Ammon's horn (tissue), 1 donor: ENCODE data around the gene ZBTB34.
A peak's percentile ranks its signal among the peaks of the same experiment; 100 is the strongest.

Source experiments
- DNase-seq: peaks from one replicate; pipeline ENCODE4 v3.0.0-alpha.2; 2016; ENCODE audit warnings: low spot score

The ZBTB34 gene

GRCh38 chr9:126842977-126843799, 17.3 kb upstream of the ZBTB34 start:
- peak; percentile 93 for DNase-seq

GRCh38 chr9:126844085-126844484, 16.4 kb upstream of the ZBTB34 start:
- DNase-seq, result no peak

DNA sequence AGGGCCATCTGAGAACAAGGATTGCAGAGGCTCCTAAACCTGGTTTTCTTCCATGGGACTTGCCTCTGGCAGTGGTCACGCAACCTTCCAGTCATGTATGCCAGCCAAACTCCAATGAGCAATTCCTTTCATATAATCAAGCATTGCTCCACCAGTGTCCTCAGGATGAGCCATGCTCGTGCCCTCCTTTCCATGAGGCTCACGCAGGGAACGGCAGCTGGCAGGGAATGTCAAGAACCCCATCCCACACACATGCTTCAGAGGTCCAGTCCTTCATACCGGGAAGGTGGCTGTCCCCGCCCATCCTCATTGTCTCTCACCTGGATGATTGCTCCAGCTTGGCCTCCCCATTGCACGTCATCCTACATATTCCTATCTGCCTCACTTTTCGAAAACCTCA, 13.4 kb upstream of the ZBTB34 start:
- no peak for DNase-seq

DNA sequence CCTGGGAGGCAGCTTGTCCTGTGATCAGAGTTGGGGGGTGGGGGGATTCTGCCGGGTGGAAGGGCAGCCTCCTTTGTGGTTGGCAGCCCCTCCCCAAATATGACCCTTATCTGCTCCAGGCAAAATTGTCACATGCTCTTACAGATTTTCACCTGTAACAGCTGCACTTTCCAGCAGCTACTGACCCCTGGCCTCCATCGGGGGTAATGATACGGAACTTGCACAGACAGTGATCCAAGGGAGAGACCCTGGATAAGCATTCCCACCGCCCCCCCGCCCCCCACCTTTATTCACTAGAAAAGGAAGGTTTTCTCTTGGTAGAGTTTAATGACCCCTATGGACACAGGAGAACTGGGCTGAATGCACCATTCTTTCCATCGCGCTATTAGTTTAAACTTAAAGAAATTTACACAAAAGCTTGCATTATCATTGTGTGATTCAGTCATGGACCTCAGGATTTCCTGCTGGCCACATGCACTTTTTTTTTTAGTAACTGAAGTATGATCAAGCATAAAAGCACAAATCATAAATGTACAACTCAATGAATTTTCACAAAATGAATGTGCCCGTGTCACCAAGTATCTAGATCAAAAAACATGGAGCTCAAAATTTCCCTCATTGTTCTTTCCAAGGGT, 10.7 kb upstream of the ZBTB34 start:
- no peak for DNase-seq

DNA sequence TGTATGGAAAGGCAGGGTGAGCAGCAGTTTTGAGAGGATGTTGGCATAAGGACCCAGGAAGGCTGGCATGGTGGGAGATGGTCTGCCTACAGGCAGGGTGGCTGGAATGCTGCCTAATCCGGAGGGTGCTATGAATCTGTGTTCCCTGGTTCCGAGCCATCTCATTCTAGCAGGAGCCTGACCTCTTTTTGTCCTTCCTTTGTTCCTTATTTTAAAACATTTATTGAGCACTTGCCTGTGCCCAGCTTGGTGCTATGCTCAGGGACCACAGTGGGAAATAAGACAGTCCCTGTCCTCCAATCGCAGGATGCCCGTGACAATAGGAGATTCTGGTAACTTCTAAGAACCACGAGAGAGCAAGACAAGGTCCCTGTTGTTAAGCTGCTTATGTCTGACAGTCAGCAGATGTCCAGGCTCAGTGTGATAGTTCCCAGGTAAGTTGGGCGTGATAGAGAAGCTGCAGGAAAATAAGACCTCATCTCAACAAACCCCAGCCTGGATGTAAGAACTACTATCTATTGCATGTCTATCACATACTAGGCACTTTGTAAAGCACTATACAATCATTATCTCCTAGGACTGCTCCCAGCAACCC, 9.1 kb upstream of the ZBTB34 start:
- DNase-seq, result no peak

DNA sequence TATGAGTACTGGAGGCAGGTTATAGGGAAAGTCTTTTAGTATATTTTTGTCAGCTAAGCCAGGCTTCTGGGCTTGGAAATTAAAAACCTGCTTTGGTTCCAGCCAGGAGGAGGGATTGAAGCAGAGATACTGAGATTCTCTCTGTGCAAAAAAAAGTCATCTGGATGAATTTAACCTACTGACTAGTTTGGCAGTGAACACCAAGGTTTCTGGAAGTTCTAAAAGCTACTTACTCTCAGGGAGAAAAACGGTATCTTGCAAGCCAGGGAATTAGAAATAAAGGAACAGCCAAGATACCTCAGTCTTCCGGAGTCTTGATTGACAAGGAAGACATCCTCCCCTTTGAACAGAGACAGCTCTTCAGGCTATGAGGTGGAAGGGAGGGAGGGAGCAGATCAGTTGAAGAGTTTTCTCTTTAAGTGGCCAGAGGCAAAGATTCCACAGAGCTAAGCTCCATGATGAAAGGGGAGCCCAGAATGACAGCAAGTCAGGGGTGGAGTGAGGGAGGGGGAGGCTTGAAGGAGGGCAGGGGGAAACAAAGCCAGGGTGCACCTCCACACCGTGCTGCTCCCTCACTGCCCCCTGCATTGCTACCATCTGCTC, 8.3 kb upstream of the ZBTB34 start:
- DNase-seq, result no peak

GRCh38 chr9:126853667-126854066, 6.8 kb upstream of the ZBTB34 start:
- DNase-seq, result no peak

DNA sequence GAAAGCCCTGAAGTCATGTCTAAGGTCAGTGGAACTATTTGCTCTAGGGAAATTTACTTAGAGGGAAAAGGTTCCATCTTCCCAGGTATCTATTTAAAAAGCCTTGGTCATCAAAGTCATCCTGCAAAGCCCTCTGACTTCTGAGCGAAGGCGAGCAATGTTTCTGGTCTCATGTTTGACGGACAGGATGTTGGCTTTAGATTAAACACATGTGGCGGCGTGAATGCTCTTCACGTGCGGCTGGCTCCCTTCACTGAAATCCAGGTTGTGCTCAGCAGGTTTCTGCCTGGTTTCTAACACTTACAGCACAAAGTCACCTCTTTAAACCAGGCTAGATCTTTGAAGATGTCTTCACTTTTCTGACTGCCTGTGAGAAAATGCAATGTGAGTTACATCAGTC, 5.7 kb upstream of the ZBTB34 start:
- no peak for DNase-seq

- no peak for DNase-seq
Observed at GRCh38 chr9:126856326-126856877, 4.0 kb upstream of the ZBTB34 start.

- DNase-seq, result no peak
Observed at GRCh38 chr9:126857261-126857960, 3.0 kb upstream of the ZBTB34 start.

GRCh38 chr9:126859111-126859510, 1.3 kb upstream of the ZBTB34 start:
- no peak for DNase-seq

DNA sequence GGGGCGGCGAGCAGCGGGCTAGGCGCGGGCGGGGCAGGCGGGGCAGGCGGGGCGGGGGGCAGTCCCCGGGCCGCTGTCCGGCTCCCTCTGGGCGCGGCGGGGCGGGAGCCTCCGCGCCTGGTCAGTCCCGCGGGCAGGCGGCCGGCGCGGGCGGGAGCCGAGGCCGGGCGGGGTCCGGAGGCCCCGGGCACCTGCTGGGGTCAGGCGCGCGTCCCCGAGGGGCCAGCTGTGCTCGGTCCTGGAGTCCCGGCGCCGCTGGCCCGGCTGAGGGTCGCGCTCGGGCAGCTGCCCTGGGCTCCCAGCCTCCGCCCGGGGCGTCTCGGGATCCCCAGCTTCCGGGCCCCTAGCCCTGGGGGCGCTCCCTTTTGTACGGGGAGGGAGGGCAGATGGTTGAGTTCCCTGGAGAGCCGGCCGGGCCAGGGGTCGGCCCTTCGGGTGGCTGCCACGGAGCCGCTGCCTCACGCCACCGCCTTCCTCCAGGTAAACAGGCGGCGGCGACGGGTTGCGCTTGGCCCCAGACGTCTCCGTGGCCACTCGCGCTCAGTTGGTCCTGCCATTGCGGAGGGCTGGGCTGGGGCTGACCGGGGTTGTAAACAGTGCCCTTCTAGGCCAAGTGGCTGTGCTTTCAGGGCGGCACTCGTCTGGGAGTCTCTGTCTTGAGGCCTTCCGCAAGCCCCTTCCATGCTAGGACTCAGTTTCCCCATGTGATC, 473 bp downstream of the ZBTB34 start:
- DNase-seq, result no peak

DNA sequence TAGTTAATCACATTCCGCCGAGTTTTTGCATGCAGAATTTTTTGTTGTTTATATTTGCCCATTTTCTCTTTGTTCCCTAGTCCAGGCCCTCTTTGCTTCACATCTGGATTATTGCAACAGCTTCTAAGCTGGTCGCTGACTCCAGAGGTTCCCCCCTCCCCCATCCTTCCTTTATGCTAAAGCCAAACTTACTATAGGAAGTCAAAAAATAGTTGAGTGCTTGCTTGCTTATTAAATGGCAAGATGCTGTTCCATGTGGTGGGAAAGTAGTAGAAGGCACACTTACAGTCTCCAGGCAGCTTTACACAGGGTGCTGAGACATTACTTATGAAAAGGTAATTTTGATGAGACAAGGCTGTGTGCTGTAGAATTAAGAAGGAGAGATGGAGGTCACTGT, 1.3 kb downstream of the ZBTB34 start:
- DNase-seq, result no peak

- peak; percentile 66 for DNase-seq
Observed at GRCh38 chr9:126862104-126862761, 1.8 kb downstream of the ZBTB34 start.

- no peak for DNase-seq
Observed at GRCh38 chr9:126864771-126865170, 4.3 kb downstream of the ZBTB34 start.

DNA sequence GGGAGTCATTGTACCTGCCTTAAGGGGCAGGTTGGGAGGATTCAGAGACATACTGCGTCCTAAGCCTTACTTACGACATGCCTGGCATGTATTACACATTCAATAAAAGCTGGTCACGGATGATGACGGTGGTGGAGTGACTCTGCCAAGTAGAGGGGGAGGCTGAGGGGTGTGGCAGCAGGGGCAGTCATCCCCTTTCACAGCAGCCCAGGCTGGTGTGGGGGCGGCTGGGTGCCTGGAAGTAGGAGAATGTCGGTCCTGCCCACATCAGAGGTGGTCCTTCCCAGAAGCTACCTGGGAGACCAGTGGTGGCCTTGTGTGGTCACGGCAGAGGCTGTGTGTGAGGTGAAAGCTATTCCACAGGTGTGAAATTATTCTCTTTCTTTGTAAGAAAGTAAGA, 8.9 kb downstream of the ZBTB34 start:
- DNase-seq, result no peak

GRCh38 chr9:126872516-126872915, 12.1 kb downstream of the ZBTB34 start:
- no peak for DNase-seq

DNA sequence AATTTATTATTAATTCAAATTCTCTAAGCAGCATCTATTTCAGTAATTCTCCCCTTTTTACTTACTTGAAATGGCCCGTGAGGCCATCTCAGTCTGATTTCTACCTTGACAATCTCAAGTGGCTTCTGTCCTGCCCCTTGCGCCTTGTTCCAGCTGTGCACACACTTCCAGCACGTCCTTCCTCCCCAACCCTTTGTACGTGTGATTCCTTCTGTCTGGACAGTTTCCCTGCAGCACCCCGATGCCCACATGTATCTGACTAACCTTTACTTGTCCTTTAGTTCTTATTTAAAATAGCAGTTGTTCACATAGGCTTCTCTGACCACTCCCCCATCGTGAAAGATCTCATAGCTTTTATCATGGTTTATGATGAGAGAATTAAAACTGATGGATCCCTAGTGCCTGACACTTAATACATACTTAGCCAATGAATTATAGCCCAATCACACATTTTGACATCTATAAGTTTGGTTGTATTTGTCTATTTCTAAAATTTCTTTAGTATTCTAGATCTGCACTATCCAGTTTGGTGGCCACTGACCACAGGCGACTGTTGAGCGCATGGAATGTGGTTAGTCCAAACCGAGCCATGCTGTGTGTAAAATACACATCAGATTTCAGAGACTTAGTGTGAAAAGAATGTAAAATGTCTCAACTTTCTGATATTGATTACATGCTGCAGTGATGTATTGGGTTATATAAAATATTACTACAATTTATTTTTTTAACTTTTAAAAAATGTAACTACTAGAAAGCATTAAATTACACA, 14.3 kb downstream of the ZBTB34 start:
- DNase-seq, result no peak

GRCh38 chr9:126875756-126876510, 15.5 kb downstream of the ZBTB34 start:
- no peak for DNase-seq
